SK-N-SH (cell line): ENCODE measurements around the gene GGCT. TPM values are rescaled to one million over a fixed set of nuclear protein-coding genes. Genes with fewer than 3 reads are reported as not detected.

Experiments used
- CTCF ChIA-PET: fragments of 300-600, 350-600 bp; formaldehyde crosslinking; extraction: SDS; loops from one replicate; lab custom pipeline; 2021; lab: Yijun Ruan, JAX
- POLR2A ChIA-PET: fragments of 350-600 bp; sonication (Branson Sonifier 250); formaldehyde crosslinking; extraction: SDS; loops from one replicate; lab custom pipeline; 2020; ENCODE audit warnings: antibody characterized with exemption, inconsistent platforms; lab: Yijun Ruan, JAX
- DNase-seq: peaks from one replicate; pipeline ENCODE4 v3.0.0; 2012
- H2AFZ ChIP-seq: fragments of 200-600 bp; sonication (generic); 2 replicates; pipeline ENCODE4 v1.8.1; 2016; ENCODE audit warnings: antibody characterized with exemption, mild to moderate bottlenecking, low read depth
- H3F3A ChIP-seq: fragments of 200-600 bp; sonication (generic); replicated peaks from 2 replicates; pipeline ENCODE3; 2016; ENCODE audit warnings: antibody characterized with exemption, mild to moderate bottlenecking; ENCODE audit not compliant: insufficient read depth
- H3K27ac ChIP-seq, 2 experiments: fragments of 200-500 bp in 1 of 2; fragments of 200-600 bp in 1 of 2; sonication (Bioruptor generic) in 1 of 2; sonication (generic), shearing (Covaris generic) in 1 of 2; 2 replicates each; pipeline versions ENCODE4 v1.5.1 to v1.6.1; 2014 to 2016; ENCODE audit warnings: low read depth in 2 of 2, inconsistent platforms in 1 of 2, low read length in 1 of 2, mild to moderate bottlenecking in 1 of 2, mixed read lengths in 1 of 2
- H3K27me3 ChIP-seq: fragments of 200-600 bp; sonication (generic), shearing (Covaris generic); 2 replicates; pipeline ENCODE4 v1.6.1; 2016; ENCODE audit warnings: mixed run types; ENCODE audit not compliant: insufficient read depth
- H3K36me3 ChIP-seq, 2 experiments: fragments of 200-500 bp in 1 of 2; fragments of 200-600 bp in 1 of 2; sonication (Bioruptor generic) in 1 of 2; sonication (generic) in 1 of 2; replicated peaks in 1 of 2; 2 replicates each; pipeline versions ENCODE3 to v1.5.1; 2014 to 2016; ENCODE audit warnings: low read length in 1 of 2, mild to moderate bottlenecking in 1 of 2; ENCODE audit not compliant: insufficient read depth in 2 of 2, control insufficient read depth in 1 of 2
- H3K4me1 ChIP-seq, 2 experiments: fragments of 200-500 bp in 1 of 2; fragments of 200-600 bp in 1 of 2; sonication (Bioruptor generic) in 1 of 2; sonication (generic), shearing (Covaris generic) in 1 of 2; 2 replicates each; pipeline versions ENCODE4 v1.5.1 to v1.6.1; 2014 to 2016; ENCODE audit warnings: low read depth in 1 of 2, low read length in 1 of 2, mixed run types in 1 of 2; ENCODE audit not compliant: insufficient read depth in 2 of 2, control insufficient read depth in 1 of 2
- H3K4me2 ChIP-seq: fragments of 200-600 bp; sonication (generic), shearing (Covaris generic); 2 replicates; pipeline ENCODE4 v1.6.1; 2017; ENCODE audit warnings: mixed run types
- H3K4me3 ChIP-seq, 2 experiments: fragments of 200-500 bp in 1 of 2; fragments of 200-600 bp in 1 of 2; sonication (Bioruptor generic) in 1 of 2; sonication (generic), shearing (Covaris generic) in 1 of 2; 2 replicates each; pipeline versions ENCODE4 v1.5.1 to v1.8.1; 2014 to 2016; ENCODE audit warnings: low read depth in 2 of 2, inconsistent platforms in 1 of 2, low read length in 1 of 2, mild to moderate bottlenecking in 1 of 2, mixed read lengths in 1 of 2, moderate library complexity in 1 of 2
- H3K79me2 ChIP-seq: fragments of 200-600 bp; sonication (generic); 2 replicates; pipeline ENCODE4 v1.8.1; 2017; ENCODE audit warnings: mild to moderate bottlenecking; ENCODE audit not compliant: insufficient read depth
- H3K9ac ChIP-seq: fragments of 200-600 bp; sonication (generic); 2 replicates; pipeline ENCODE4 v1.6.1; 2017; ENCODE audit warnings: mixed run types
- H3K9me2 ChIP-seq: fragments of 200-600 bp; sonication (generic); 2 replicates; pipeline ENCODE4 v1.6.1; 2017; ENCODE audit warnings: mixed run types
- H3K9me3 ChIP-seq: fragments of 200-600 bp; sonication (generic); 2 replicates; pipeline ENCODE4 v1.6.1; 2017; ENCODE audit warnings: mixed run types, mild to moderate bottlenecking, moderate library complexity
- H4K20me1 ChIP-seq: fragments of 200-600 bp; sonication (generic); 2 replicates; pipeline ENCODE4 v1.6.1; 2017; ENCODE audit warnings: mild to moderate bottlenecking, mixed run types; ENCODE audit not compliant: insufficient read depth
- CHD2 ChIP-seq: fragments of 150-350 bp; IDR thresholded peaks from 2 replicates; pipeline ENCODE4 v1.6.1; 2018; ENCODE audit warnings: low read length; ENCODE audit not compliant: partially characterized antibody
- FOXJ3 ChIP-seq: sonication (generic); formaldehyde crosslinking; IDR thresholded peaks from 2 replicates; pipeline ENCODE4 v1.5.1; 2020; ENCODE audit warnings: mild to moderate bottlenecking, missing genetic modification reagents
- GABPA ChIP-seq: IDR thresholded peaks from 2 replicates; pipeline ENCODE4 v1.4.0; 2012; ENCODE audit warnings: low read depth, mild to moderate bottlenecking
- GATA2 ChIP-seq: sonication (generic); formaldehyde crosslinking; IDR thresholded peaks from 2 replicates; pipeline ENCODE4 v1.5.0; 2020; ENCODE audit warnings: mild to moderate bottlenecking, missing genetic modification reagents
- JUND ChIP-seq: IDR thresholded peaks from 2 replicates; pipeline ENCODE4 v1.4.0; 2012
- MAX ChIP-seq: IDR thresholded peaks from 2 replicates; pipeline ENCODE4 v1.4.0; 2012; ENCODE audit warnings: low read depth
- MEF2A ChIP-seq: IDR thresholded peaks from 2 replicates; pipeline ENCODE4 v1.4.0; 2012; ENCODE audit warnings: low read depth, borderline replicate concordance
- NFIC ChIP-seq: IDR thresholded peaks from 2 replicates; pipeline ENCODE4 v1.4.0; 2012; ENCODE audit warnings: borderline replicate concordance
- NRF1 ChIP-seq: IDR thresholded peaks from 2 replicates; pipeline ENCODE4 v1.6.1; 2012; ENCODE audit warnings: low read depth, mild to moderate bottlenecking, low read length
- PBX3 ChIP-seq: IDR thresholded peaks from 2 replicates; pipeline ENCODE4; 2012
- REST ChIP-seq: IDR thresholded peaks from 2 replicates; pipeline ENCODE4 v1.6.1; 2012; ENCODE audit warnings: mild to moderate bottlenecking, low read depth, low read length, moderate library complexity
- RFX5 ChIP-seq: IDR thresholded peaks from 2 replicates; pipeline ENCODE4 v1.6.1; 2012; ENCODE audit warnings: mild to moderate bottlenecking, improper control_type of control experiment, low read length
- TAF1 ChIP-seq: IDR thresholded peaks from 2 replicates; pipeline ENCODE4 v1.6.1; 2012; ENCODE audit warnings: low read depth, mild to moderate bottlenecking, low read length, moderate library complexity, borderline replicate concordance
- TCF12 ChIP-seq: IDR thresholded peaks from 2 replicates; pipeline ENCODE4 v1.4.0; 2012
- TEAD4 ChIP-seq: IDR thresholded peaks from 2 replicates; pipeline ENCODE4 v1.4.0; 2012; ENCODE audit warnings: mild to moderate bottlenecking, borderline replicate concordance; ENCODE audit not compliant: insufficient read depth
- WGBS: methylation state at CpG from one replicate; pipeline ENCODE4 v1.1.6; 2017; ENCODE audit warnings: low lambda C conversion rate; 5-methylcytosine and 5-hydroxymethylcytosine counted together
- polyA plus RNA-seq, 3 experiments: library from polyadenylated mRNA; depleted of rRNA; stranded (reverse); fragments of >200 nt; gene quantifications; 2 replicates each; pipeline ENCODE4 v1.2.3, GENCODE V29; 2012
- TF ChIP-seq, protein P1 (sequence below): fragments of 150-350 bp; IDR thresholded peaks from 2 replicates; pipeline ENCODE4 v1.6.1; 2016; ENCODE audit warnings: mild to moderate bottlenecking, low read depth, low read length

The GGCT gene
- polyA plus RNA-seq, 1 of the 3 experiments (the other 2 are of a cell fraction): 20.8 TPM

GRCh38 chr7:30514776-30515175 lies 10.1 kb upstream of the GGCT start:
- no peaks in the 10 kb centered on the region for H4K20me1 ChIP-seq
- H3K9ac ChIP-seq: no peak overlapping the region
- TF ChIP-seq PBX3 (no peak), TEAD4 (no peak), NRF1 (no peak), GATA2 (CRISPR knock-in tag) (no peak), TCF12 (no peak), MAX (no peak), NFIC (no peak), RFX5 (no peak), TAF1 (no peak), GABPA (no peak)
- POLR2A ChIA-PET: no interaction called here
- peaks cover 0 to 8% of the 10 kb centered on the region in 2 experiments; a peak in 2 of 4 replicates for H3K4me1 ChIP-seq
- no peak for DNase-seq
- H3F3A ChIP-seq: no peaks in the 10 kb centered on the region
- H3K27ac ChIP-seq: no peak overlapping the region
- no peak overlapping the region for H2AFZ ChIP-seq
- no peaks in the 10 kb centered on the region for H3K36me3 ChIP-seq
- H3K9me3 ChIP-seq: no peaks in the 10 kb centered on the region
- 90% methylated on average over 1 of the region's 1 CpG for WGBS
- H3K4me3 ChIP-seq: no peak overlapping the region
- no peak overlapping the region for H3K4me2 ChIP-seq
- H3K79me2 ChIP-seq: no peaks in the 10 kb centered on the region
- CTCF ChIA-PET: no interaction called here
- no peaks in the 10 kb centered on the region for H3K9me2 ChIP-seq
- H3K27me3 ChIP-seq: no peaks in the 10 kb centered on the region

DNA sequence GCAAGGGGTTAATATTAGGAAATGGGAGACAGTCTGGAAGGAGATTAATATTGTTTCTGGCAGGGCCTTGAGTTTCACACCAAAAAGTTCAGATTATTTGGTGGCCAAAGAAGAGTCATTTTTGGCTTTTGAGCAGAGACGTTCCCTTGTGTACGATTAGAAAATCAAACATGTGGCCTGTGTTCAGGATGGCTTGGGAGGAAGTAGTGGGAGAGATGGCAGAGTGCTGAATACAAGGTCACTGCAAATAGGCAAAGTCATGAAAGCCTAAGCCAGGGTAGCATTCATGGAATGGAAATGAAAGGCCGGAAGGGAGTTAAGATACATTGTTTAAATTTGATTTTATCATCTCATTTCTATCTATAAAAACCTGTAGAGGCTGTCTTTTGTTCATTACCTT lies 9.5 kb upstream of the GGCT start:
- H3K4me3 ChIP-seq: no peak overlapping the region
- H3K4me2 ChIP-seq: no peak overlapping the region
- H3K27me3 ChIP-seq: no peaks in the 10 kb centered on the region
- DNase-seq: no peak
- H2AFZ ChIP-seq: no peak overlapping the region
- H3K79me2 ChIP-seq: no peaks in the 10 kb centered on the region
- no peaks in the 10 kb centered on the region for H3K9me2 ChIP-seq
- no peaks in the 10 kb centered on the region for H4K20me1 ChIP-seq
- H3K36me3 ChIP-seq: no peaks in the 10 kb centered on the region
- CTCF ChIA-PET: no interaction called here
- POLR2A ChIA-PET: no interaction called here
- no peak overlapping the region for H3K27ac ChIP-seq
- H3K9me3 ChIP-seq: no peaks in the 10 kb centered on the region
- WGBS: 94% methylated on average over 3 of the region's 3 CpGs
- H3F3A ChIP-seq: no peaks in the 10 kb centered on the region
- H3K4me1 ChIP-seq: peaks cover 0 to 8% of the 10 kb centered on the region in 2 experiments; a peak in 2 of 4 replicates
- H3K9ac ChIP-seq: no peak overlapping the region
- TF ChIP-seq MEF2A (no peak), FOXJ3 (CRISPR knock-in tag) (no peak), JUND (no peak), NFIC (no peak), REST (no peak), CHD2 (no peak), TAF1 (no peak)
- TF ChIP-seq, protein P1, sequence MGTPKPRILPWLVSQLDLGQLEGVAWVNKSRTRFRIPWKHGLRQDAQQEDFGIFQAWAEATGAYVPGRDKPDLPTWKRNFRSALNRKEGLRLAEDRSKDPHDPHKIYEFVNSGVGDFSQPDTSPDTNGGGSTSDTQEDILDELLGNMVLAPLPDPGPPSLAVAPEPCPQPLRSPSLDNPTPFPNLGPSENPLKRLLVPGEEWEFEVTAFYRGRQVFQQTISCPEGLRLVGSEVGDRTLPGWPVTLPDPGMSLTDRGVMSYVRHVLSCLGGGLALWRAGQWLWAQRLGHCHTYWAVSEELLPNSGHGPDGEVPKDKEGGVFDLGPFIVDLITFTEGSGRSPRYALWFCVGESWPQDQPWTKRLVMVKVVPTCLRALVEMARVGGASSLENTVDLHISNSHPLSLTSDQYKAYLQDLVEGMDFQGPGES: no peak
